ENCODE results near the gene HGFAC.

Gene HGFAC

DNA sequence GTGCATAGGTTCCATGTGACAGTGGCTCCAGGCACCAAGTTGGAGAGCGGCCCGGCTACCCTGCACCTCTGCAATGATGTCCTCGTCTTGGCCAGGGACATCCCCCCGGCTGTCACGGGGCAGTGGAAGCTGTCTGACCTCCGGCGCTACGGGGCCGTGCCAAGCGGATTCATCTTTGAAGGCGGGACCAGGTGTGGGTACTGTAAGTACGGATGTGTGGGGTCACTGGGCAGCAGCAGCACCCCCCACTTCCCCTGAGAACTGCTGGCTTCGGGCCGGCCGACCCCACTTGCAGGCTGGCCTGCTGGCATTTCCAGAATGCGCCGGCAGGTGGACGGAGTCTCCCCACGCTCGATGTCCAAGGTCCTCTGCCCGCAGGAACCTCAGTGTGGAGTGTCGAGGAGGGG is 34.6 kb downstream of the HGFAC start:
- DNase-seq: no peak

DNA sequence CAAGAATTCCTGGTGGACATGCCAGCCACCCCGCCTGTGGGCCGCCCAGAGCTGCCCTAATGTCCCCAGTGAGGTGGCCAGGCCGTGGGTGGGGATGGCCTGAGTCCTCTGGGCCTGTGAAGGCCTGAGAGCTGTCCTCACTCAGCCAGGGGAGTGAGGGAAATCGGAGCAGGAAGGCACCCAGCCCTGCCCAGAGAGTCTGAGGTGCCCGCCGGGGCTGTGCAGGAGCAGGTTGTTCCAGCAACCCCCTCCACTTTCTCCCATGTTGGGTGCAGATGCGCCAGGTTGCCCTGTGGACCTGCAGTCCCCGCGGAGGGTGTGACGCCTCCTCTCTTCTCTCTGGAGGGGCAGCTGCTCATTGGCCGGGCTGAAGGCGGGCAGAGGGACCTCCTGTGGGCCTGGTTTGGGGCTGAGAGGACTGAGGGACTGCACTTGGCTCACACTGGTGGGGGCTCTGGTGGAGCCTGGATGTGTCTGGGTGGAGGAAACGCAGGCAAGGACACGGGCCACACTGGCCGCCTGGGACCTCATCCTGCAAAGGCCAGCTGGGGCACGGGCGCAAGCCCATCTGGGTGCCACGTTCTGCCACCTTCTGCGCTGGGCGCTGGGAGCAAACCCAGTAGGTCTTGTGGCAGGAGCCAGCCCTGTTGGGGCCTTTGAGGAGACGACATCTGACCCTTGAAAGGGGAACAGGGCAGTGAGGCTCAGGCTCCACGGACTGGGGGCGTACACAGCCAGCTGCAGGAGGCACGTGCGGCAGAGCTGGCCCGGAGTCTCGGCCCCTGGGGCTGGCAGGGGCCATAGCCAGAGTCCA is 35.4 kb downstream of the HGFAC start:
- DNase-seq: no peak

DNA sequence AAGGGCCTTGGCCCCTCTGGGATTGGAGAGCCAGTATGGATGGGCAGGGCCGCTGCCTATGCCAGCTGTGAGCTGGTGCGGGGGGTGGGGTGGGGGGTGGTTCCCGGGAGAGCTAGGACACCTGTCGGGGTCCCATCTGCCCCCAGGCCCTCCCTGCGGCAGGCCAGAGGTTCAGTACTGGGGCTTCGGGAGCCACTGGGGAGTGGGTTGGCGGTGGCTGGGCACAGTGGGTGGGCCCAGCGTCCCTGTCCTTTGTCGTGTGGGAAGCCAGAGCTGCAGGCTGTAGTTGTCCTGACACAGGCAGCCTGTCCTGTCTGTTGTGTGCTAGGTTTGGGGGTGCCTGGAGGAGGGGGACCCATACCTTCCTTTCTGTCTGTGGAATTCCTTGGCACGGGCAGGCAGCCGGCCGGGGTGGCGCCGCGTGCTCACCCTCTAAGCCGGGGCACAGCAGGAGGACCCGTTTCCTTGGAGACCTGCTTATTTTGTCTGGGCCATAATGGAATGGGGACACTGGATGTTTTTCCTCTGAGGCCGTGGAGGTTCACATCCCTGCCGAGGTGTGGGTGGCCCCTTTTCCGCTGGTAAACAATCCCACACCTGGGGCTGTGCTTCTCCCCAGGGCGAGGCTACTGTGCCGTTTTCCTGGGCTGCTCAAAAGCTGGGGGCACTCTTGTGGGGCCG is 36.1 kb downstream of the HGFAC start:
- peak; percentile 69 for DNase-seq

DNA sequence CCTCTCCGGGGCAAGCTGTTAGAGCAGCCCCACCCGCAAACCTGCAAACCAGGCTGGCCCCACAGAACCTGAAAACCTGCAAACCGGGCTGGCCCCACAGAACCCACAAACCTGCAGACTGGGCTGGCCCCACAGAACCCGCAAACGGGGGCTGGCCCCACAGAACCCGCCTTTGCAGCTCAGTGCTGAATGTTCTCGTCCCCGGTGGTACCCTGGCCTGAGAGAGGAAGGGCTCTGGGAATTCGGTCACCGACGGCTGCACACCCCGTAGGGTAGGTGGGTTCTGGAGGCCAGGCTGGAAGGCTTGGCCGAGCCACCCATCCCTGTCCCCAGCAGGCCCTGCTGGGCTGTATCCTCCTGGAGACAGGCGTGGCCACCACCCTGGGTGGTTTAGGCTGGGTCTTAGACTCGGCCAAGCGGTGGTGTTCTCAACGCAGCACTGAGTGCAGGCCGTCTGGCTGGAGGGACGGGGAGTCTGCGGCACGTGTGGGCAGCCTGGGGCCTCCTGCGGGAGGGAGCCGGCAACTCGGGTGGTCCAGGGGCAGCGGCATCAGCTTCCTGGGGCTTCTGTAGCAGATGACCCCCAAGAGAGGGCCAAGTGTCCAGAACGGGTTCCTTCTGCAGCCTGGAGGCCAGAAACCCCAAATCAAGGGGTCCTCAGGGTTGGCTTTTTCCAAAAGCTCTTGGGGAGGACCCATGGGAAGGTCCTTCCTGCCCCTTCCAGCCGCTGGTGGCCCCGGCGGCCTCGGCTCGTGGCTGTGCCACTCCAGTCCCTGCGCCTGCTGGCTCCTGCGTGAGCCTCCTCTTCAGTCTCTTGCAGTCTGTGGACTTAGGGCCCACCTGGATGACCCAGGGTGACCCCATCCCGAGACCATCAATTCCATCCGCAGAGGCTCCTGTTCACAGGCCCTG is 36.9 kb downstream of the HGFAC start:
- DNase-seq: no peak

DNA sequence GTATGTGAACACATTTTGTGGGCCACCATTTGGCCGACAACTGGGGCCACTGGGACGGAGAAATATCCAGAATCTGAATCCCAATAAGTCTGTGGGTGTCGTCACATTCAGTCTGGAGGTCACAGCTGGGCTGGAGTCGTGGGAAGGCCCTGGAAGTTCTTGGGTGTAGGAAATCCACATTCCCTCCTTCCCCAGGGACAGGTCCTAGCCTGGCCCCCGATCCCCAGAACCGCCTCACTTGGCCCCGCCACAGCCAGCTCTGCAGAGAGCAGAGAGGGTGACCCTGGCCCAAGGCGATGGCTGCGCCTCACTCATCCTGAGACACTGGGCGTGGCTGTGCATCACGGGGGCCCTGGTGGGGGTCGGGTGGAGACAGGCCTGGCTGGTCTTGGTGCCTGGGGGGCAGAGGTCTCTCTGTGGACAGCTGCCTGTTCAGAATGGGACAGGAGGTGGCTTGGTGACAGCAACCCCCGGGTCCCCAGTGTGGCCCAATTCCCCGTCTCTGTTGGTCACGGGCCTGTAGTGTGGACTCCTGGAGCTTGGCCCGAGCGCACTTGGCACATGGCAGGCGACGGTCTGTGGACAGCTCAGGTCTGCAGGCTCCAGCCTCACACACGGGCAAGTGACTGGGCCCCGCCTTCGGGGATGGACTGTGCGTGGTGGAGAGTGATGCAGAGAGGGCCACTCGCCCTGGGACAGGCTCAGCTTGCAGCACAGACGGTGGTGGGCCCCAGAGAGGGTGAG is 37.8 kb downstream of the HGFAC start:
- no peak for DNase-seq

DNA sequence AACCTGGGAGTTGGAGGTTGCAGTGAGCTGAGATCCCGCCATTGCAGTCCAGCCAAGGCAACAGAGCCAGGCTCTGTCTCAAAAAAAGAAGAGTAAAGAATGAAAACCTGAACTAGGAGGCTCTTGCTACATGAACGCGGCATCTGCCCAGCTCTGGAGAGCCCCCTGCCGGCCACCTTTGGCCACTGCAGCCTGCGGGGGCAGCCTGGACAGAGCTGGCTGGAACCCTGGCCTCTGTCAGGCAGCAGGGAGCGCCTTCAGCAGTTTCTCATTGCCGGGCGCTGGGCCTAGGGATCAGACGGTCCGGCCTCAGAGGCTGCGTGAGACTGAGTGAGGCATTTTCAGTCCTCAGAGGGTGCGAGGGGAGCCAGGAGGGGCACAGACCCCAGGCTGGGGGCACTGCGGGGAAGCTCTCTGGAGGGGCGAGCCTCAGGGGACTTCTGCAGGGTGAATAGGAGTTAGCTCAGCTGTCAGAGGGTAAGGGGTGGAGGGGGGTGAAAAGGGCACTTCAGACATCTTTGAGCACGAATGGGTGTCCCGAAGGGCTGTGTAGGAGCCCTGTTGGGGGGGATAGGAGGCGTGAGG is 38.9 kb downstream of the HGFAC start:
- DNase-seq: peak; percentile 94

DNA sequence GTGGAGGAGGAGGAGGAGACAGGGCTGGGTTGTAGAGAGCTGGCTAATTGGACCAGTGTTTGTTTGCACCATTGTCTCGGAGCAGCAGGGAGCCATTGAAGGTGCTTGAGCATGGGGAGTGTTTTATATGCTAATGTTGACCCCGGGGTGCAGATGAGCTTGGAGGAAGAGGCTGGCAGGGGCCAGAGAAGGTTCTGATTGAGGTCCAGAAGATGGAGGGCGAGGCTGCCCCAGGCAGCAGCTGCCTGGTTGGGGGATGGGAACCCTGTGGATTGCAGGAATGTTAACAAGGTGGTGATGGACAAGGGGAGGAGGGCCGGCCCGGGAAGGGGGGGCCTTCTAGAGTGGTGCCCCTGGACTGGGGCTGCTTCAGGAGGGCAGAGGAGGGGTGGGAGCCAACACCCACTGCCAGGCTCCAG is 39.4 kb downstream of the HGFAC start:
- peak; percentile 60 for DNase-seq

DNA sequence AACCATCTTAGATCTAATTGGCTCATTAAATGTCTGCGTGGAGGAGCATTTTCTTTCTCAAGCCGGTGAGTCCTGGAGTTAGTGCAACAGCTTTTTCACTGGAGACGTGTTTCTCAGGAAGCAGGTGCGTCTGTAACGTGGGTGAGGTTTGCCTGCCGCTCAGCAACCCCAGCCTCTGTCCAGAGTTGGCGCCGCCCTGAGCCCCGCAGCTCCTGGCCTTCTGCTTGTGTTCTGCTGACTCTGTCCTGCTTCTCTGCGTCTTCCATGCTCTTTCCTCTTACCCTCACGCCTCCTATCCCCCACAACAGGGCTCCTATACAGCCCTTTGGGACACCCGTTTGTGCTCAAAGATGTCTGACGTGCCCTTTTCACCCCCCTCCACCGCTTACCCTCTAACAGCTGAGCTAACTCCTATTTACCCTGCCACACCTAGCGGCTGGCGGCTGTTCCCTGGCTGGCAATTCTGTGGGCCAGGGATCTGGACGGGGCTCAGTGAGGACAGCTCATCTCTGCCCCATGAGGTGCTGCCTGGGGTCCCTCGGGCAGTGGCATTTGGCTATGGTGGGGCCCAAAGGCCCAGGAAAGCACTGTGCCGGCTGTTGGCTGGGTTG is 40.1 kb downstream of the HGFAC start:
- DNase-seq: no peak

DNA sequence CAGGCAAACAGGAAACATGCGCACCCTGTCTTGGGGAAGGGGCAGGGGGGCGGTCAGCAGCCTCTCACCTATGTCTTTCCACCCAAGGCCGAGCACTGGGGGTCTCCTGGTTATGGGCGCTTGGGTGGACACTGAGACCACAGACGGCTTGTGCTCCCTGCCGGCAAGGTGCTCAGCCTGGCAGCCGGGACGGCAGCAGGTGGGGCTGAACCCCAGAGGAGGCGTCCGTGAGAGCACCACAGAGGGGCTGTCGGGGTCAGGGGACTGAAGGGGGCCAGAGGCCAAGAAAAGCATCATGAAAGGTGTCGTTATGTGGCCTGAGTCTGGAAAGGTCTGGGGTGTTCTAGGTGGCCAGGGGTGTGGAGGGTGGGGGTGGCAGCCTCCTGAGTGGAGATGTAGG is 40.9 kb downstream of the HGFAC start:
- no peak for DNase-seq

DNA sequence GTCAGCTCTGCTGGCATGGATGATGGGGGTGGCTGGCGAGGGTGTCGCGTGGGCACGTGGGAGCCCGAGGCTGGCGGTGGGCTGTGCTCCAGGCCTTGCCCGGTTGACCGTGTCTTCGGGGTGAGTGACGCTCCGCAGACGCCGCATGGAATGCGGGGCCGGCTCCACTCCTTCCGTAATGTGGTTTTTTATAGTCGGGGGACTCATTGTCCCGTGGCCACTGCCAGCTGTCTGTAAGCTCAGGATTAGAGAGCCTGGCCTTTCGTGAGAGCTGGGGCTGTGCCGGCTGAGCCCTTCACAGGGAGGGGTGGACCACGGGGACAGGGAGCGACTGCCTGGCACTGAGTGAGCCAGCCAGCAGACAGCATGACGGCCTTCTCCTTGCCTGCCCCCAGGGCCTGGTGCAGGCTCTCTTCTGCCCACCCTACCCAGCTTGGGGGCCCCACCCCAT is 41.7 kb downstream of the HGFAC start:
- DNase-seq: peak; percentile 69

DNA sequence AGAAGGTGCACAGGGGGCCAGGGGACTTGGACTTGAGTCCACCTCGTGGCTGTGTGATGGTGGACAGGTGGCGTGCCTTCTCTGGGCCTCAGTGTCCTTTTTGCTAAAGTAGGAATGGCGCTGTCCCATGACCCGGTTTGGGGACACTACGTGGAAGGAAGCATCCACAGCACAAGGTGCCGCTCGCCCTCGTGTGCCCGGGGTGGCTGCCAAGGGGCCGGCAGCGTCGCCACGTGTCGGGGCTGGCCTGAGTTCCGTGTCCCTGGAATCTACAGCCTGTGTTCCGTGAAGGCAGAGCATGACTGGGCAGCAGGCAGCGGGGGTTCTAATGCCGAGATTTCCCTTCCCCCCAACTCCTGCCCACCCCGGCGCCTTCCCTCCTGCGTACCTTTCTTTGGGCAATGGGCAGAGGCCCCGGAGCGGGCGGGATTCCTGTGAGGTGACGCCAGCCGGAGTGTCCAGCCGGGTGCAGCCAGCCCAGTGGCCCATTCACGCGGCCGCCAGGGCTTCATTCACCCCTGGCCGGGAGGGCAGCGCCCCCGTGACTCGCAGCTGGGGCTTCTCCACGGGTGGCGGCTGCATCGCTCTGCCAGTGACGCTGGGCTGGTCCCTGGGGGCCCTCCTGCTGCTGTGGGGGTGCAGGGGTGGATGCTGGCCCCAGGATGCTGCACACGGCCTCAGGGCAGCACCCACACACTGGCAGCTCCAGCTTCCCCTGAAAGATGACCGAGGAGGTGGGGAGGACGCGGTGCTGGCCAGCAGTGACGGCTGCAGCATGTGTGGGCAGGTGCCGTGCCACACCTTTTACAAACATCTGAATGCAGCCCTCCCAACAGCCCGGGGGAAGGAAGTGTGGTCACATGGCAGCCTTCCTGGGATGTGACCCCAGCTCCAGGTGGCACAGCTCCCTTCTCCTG is 42.5 kb downstream of the HGFAC start:
- no peak for DNase-seq

DNA sequence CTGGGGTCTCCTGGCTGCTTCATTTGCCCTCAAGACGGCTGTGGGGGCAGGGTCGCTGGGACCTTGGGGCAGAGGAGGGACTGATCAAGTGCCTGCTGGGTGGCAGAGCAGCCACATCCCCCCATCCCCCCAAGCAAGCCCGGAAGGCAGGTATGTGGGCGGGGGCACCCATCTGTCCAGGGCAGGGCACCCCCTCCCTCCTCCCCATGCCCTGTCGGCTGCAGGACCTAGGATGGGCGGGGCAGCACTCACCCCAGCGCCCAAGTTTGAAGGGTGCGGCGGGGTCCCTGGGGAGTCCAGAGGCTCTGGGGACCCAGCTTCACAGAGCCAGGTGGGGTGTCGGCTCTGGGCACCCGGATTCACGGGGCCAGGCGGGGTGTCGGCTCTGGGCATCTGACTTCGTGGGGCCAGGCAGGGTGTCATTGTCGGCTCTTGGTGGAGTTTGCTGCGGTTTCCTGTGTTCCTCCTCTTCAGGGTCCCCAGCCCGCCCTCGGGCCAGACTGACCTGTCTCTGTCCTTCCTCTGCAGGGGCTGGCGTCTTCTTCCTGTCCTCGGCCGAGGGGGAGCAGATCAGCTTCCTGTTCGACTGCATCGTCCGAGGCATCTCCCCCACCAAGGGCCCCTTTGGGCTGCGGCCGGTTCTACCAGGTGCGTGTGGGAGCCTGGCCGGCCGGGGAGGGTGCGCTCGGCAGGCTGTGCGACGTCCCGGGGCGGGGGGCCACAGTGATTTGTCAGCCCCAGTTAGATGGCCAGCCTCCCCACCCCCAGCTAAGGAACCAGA is 43.4 kb downstream of the HGFAC start:
- DNase-seq: no peak

DNA sequence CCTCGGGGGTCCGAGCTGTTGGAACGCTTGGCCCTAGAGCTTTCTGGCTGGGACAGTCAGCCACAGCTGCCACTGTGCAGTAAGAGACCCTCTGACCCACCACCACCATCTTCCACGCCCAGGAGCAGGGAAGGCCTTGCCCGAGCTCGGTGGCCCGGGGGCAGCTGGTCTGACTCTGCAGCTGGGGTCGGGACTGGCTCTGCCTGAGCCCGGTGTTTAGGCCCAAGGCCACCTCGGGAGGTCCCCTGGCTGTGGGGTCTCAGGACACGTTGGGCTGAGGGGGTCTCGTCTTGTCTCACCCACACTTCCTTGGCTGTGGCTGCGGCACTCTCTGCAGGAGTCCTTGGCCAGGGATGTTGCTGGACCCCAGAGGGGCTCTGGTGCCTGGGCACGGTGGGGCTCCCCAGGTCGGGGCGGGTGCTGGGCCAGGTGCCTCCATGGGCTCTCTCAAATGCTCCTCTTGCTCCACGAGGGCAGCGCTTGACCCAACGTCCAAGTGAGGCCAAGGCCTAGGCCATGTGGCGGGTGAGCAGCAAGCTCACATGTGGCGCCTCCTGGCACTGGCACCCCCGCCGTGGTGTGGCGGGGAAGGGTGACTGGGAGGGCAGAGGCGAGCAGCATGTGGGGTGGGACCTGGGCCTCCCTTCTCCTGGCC is 44.2 kb downstream of the HGFAC start:
- no peak for DNase-seq

DNA sequence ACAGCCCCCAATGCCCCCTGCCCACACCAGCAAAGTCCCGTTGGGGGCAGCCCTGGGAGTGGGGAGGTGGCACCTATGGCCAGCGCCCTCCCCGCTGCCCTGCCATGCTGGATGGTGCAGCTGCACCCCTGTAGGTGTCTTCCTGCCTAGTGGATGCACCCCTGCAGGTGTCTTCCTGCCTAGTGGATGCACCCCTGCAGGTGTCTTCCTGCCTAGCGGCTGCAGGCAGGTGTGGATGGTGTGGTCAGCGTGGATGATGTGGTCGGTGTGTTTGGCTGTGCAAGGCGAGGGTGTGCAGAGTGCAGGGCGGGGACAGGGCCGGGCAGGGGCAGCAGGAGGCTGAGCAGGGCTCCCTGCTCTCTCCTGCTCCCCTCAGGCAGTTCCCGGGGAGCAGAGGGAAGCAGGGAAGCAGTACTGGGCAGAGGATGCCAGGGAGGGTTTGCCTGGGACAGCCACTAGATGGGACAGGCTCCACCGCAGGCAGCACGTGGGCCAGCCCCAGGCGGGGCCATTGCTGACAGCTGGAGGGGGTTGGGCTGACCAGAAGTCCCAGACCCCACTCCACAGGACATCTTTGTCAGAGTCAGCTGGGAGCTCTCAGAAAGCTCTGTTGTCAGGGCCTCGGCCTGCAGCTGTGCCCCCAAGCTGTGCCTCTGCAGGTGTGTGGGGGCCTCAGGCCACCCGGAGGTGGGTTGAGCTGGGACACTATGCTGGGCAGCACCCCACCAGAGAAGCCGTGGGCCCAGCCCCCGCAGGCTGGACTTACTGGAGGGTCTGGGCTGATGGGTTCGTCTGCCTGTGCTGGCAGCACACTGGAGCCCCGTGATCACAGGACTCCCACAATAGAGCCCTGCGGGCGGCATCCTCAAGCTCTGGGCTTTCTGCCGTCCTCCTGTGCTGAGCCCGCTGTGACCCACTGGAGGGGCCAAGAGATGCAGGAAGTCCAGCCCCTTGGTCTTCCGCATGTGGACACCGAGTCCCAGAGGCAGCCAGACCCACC is 45.1 kb downstream of the HGFAC start:
- peak; percentile 78 for DNase-seq

DNA sequence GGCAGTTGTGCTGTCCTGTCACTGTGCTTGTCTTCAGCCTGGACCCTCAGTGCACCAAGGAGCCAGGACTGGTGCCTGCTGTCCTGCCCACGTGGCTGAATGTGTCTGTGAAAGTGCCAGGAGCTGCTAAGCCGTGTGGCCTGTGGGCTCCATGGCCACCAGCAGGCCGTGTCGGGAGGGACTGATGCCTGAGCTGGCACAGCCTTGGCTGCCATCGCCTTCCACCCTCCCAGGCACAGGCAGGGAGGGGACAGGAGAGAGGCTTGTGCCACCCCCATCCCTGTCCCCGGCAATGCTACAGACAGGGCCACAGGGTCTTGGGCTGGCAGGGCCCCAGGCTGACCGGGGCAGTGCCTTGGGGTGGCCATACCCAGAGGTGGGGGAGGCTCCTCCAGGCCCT is 46.1 kb downstream of the HGFAC start:
- DNase-seq: no peak

DNA sequence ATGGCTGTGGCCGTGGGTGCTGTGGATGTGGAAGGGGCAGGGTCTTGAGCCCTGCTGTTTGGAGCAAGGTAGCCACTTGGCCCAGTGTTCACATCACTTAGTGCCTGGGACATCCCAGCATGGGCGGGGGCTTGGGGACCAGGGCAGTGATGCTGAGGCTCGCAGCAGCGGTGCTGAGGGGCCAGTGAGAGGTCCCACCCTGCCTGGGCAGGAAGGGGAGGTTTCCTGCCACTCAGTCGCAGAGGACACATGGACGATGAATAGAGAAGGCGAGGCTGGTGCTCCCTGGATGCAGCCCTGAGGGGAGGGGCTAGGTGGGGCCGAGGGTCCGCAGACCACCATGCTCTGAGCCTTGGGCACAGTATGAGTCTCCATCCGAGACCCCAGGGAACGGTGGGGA is 47.1 kb downstream of the HGFAC start:
- DNase-seq: no peak

DNA sequence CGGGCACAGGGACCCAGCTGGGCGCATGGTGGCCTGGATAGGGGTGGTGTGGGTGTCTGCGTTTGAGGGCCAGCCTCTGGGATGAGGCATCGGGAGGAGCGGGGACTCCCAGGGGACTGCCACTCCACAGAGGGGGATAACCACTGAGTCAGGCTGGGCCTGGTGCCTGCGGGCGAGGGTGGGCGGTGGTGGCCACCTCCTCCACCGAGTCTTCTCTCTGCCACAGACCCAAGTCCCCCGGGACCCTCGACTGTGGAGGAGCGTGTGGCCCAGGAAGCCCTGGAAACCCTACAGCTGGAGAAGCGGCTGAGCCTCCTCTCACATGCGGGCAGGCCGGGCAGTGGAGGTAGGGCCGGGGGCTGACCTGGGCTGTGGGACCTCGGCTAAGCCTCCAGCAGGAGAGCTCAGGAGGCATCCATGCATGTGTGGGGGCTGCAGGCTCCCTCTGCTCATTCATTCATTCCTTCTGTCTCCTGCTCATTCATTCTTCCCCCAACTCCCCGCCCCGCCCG is 47.7 kb downstream of the HGFAC start:
- DNase-seq: peak; percentile 23

Measured in eye (tissue), 1 donor.